ENCODE data around the gene RAG1. TPM values are rescaled to one million over a fixed set of nuclear protein-coding genes. Genes with fewer than 3 reads are reported as not detected.
A peak's percentile ranks its signal among the peaks of the same experiment; 100 is the strongest.

Gene RAG1
- total and polyA plus RNA-seq, 9 of the 15 experiments (the other 6 are each of a cell fraction or from before 2014, with no cell fraction given), result 0.49 to 2.5 (median 1.7) TPM

GRCh38 chr11:36558571-36559413 is 9.0 kb upstream of the RAG1 start:
- no peaks in the 10 kb centered on the region for H4K20me1 ChIP-seq (replicated peaks; ENCODE audit: control insufficient read depth, insufficient read depth, low read length)
- H3K27me3 ChIP-seq (ENCODE audit: control insufficient read depth in 2 of 2, insufficient read depth in 2 of 2, low read length in 2 of 2), result no peaks in the 10 kb centered on the region
- no peaks in the 10 kb centered on the region; a peak in 2 of 5 replicates for H3K4me1 ChIP-seq (replicated peaks in 1 of 2; ENCODE audit: control insufficient read depth in 2 of 2, insufficient read depth in 2 of 2, low read length in 2 of 2)
- H3K79me2 ChIP-seq (ENCODE audit: control insufficient read depth, insufficient read depth, low read length), result no peaks in the 10 kb centered on the region
- no peak overlapping the region for H3K9ac ChIP-seq (ENCODE audit: insufficient read depth in 1 of 2, low read depth in 2 of 2, low read length in 2 of 2)
- 47% methylated on average over 4 of the region's 4 CpGs for WGBS (ENCODE audit: insufficient coverage, low coverage, missing lambda C conversion rate)
- no peaks in the 10 kb centered on the region for H3K36me3 ChIP-seq (ENCODE audit: control insufficient read depth, insufficient read depth, low read length)
- FAIRE-seq (no peak), ATAC-seq (no peak), DNase-seq (ENCODE audit: extremely low read depth in 1 of 4, low spot score in 3 of 4) (no peak)
- H3K4me3 ChIP-seq, result no peak overlapping the region
- peak overlapping the region; percentile 36; the same call in 1 of the 2 replicates for H3K4me2 ChIP-seq (ENCODE audit: insufficient read depth, low read length)
- BruUV-seq (replicated peaks), result no TSS peak
- peaks cover 1% of the 10 kb centered on the region; the same call in 1 of the 2 replicates for H3K9me3 ChIP-seq (replicated peaks; ENCODE audit: control insufficient read depth, insufficient read depth, low read depth, low read length)
- H2AFZ ChIP-seq (ENCODE audit: low read depth, low read length), result peak overlapping the region; percentile 98
- ChIA-PET POLR2A (no interaction called here), CTCF (ENCODE audit: low intra/inter-chr PET ratio) (no interaction called here)
- intact Hi-C loops (cut with micrococcal nuclease) (no loop called here), in situ Hi-C loops (cut with MboI) (no loop called here)
- no peaks in the 10 kb centered on the region for H3K9me1 ChIP-seq (ENCODE audit: control insufficient read depth, insufficient read depth, low read length)
- H3K27ac ChIP-seq (ENCODE audit: extremely low read depth, low read depth, low read length), result no peak overlapping the region
- TF ChIP-seq DPF2 (IDR thresholded peaks at IDR 0.05) (0 out of 2 replicates have a peak, but pooled peaks have one; percentile 15), ZNF583 (CRISPR knock-in tag; IDR thresholded peaks at IDR 0.05) (no peak), DDX20 (tag; IDR thresholded peaks at IDR 0.05; ENCODE audit: low read depth) (0 out of 2 replicates have a peak, but pooled peaks have one; percentile 22), ZBTB11 (CRISPR knock-in tag; IDR thresholded peaks at IDR 0.05) (peak in 1 of 3 experiments; percentile 19; a peak in 1 of 6 replicates), ZNF197 (CRISPR knock-in tag; IDR thresholded peaks at IDR 0.05; ENCODE audit: low read depth) (0 out of 2 replicates have a peak, but pooled peaks have one; percentile 59), PKNOX1 (IDR thresholded peaks at IDR 0.05) (peak; percentile 42), DIDO1 (tag; IDR thresholded peaks at IDR 0.05; ENCODE audit: low read depth) (peak; percentile 64; the same call in 1 of the 2 replicates), KHSRP (IDR thresholded peaks at IDR 0.05) (no peak), ETV6 (IDR thresholded peaks at IDR 0.05; ENCODE audit: borderline replicate concordance in 1 of 2, low read depth in 2 of 2, low read length in 1 of 2) (no peak), ETV6 (CRISPR knock-in tag; IDR thresholded peaks at IDR 0.05; ENCODE audit: borderline replicate concordance) (no peak), CTCF (IDR thresholded peaks at IDR 0.05 in 2 of 3, conservative IDR thresholded peaks at IDR 0.05 in 1 of 3; ENCODE audit: insufficient read depth in 2 of 3, low read depth in 1 of 3, low read length in 3 of 3) (no peak), SAFB2 (IDR thresholded peaks at IDR 0.05; ENCODE audit: borderline replicate concordance, low read depth, low read length, severe bottlenecking) (no peak)

Data from K562 (cell line).